IPS-15b (cell line): ENCODE measurements around the gene GRIP2.

ENCODE experiments used
- H3K27me3 ChIP-seq: one replicate; pipeline ENCODE4 v1.6.1; 2013; ENCODE audit warnings: low read length; ENCODE audit not compliant: control insufficient read depth, insufficient read depth
- H3K36me3 ChIP-seq: one replicate; pipeline ENCODE4 v1.6.1; 2013; ENCODE audit warnings: low read length; ENCODE audit not compliant: control insufficient read depth, insufficient read depth
- H3K4me1 ChIP-seq: one replicate; pipeline ENCODE4 v1.6.1; 2013; ENCODE audit warnings: mild to moderate bottlenecking, low read length; ENCODE audit not compliant: control insufficient read depth, insufficient read depth
- H3K4me3 ChIP-seq: one replicate; pipeline ENCODE4 v1.5.1; 2013; ENCODE audit warnings: low read depth, low read length
- H3K9ac ChIP-seq: one replicate; pipeline ENCODE4 v1.6.1; 2013; ENCODE audit warnings: low read depth, mild to moderate bottlenecking, low read length
- H3K9me3 ChIP-seq: one replicate; pipeline ENCODE4 v1.6.1; 2013; ENCODE audit warnings: mild to moderate bottlenecking, low read length; ENCODE audit not compliant: control insufficient read depth, insufficient read depth

GRIP2 gene

DNA sequence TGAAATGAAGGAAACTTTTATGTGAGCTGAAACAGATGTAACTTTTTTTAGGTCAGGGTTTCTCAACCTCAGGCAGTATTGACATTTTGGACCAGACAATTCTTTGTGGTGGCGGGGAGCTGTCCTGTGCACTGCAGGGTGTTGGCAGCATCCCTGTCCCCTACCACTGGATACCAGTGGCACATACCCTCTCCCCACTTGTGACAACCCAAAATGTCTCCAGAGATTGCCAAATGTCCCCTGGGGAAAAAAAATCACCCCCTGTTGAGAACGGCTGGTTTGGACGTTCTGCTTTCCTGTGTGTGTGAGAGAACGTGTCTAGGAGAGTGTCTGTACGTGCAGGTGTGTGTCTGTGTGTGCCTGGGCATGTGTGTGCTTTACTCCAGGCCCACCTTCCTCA, 30.7 kb upstream of the GRIP2 start:
- H3K9ac ChIP-seq = no peak overlapping the region
- peaks cover 2% of the 10 kb centered on the region for H3K4me1 ChIP-seq
- H3K36me3 ChIP-seq = no peaks in the 10 kb centered on the region
- H3K4me3 ChIP-seq = no peak overlapping the region
- no peaks in the 10 kb centered on the region for H3K27me3 ChIP-seq
- no peaks in the 10 kb centered on the region for H3K9me3 ChIP-seq

DNA sequence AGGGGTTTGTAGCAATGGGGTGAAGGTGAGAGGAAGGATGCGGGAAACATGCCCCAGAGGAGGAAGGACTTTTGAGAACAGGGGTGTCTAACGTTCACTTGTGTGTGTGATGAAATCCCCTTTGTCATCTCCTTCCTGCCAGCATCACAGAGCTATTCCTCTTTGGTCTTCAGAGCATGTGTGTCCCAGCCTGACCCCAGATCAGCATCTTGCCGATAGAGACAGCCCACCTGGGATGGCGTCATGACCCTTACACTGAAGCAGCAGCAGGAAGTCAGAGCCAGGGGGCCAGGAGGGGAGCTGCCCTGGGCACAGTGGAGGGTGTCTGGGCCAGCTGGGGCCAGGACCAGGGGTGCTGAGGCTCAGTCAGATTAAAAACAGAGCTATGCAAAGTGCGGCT, 29.9 kb upstream of the GRIP2 start:
- Histone ChIP-seq H3K36me3 (no peaks in the 10 kb centered on the region), H3K4me3 (no peak overlapping the region), H3K4me1 (peaks cover 2% of the 10 kb centered on the region), H3K27me3 (no peaks in the 10 kb centered on the region), H3K9ac (no peak overlapping the region), H3K9me3 (no peaks in the 10 kb centered on the region)

DNA sequence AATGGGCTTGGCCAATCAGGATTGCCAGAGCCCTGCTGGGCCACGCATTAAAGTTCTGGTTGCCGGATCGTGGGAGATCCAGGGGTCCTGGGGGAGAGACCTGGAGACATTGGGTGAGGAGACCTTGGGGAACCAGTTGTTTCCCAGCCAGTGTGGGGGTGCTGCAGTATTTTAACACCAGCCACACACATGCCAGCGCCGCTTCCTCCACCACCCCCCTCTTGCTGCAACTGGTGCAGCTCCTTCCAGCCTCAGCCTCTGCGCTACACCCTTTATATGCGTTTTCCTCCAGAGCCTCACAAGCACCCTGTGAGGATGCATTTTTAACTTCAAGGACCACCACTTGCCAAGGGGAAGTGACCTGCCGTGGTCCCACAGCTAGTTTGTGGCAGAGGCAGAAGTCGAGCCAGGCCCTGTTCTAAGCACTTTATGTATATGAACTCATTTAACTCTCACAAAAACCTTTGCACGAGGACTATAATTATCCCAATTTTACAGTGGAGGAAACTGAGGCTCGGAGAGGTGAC, 29.4 kb upstream of the GRIP2 start:
- Histone ChIP-seq H3K36me3 (no peaks in the 10 kb centered on the region), H3K4me1 (peaks cover 3% of the 10 kb centered on the region), H3K9ac (no peak overlapping the region), H3K27me3 (no peaks in the 10 kb centered on the region), H3K9me3 (no peaks in the 10 kb centered on the region), H3K4me3 (no peak overlapping the region)

DNA sequence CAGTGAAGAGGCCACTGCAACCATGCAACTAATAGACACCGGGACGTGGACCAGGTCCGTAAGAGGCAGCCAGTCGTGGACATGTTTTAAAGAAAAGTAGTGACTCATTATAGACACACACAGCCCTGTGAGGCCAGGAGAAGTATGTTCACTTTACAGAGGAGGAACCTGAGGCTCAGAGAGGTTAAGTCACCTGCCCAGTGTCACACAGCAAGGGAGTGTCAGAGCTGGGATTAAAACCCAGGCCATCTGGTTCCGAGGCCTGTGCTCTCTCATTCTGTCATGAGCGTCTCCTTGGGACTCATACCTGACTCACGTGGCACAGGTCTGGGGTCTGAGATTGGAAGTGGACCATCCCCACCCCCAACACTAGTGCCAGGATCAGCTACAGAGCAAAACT, 28.1 kb upstream of the GRIP2 start:
- H3K36me3 ChIP-seq = no peaks in the 10 kb centered on the region

DNA sequence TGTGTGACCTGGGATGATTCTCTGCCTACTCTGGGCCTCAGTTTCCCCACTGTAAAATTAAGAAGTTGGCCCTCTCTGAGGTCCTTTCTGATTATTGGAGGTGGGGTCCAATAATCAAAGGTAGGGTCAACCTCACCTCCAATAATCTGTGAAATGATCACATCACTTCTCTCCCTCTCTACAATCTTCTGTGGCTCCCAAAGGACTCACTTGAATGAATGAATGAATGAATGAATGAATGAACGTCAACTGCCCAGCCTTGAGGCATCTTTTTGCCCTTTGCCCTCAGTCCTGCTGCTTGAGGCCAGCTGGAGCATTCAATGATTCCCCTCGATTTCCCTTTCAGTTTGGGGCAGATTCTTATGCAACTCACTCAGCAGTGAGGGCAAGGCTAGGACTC, 26.7 kb upstream of the GRIP2 start:
- Histone ChIP-seq H3K36me3 (no peaks in the 10 kb centered on the region), H3K9ac (no peak overlapping the region), H3K27me3 (no peaks in the 10 kb centered on the region), H3K4me3 (no peak overlapping the region), H3K9me3 (no peaks in the 10 kb centered on the region), H3K4me1 (peaks cover 5% of the 10 kb centered on the region)

More for the DNA sequence above, 28.1 kb upstream of the GRIP2 start:
- Histone ChIP-seq H3K27me3 (no peaks in the 10 kb centered on the region), H3K9ac (no peak overlapping the region), H3K9me3 (no peaks in the 10 kb centered on the region), H3K4me3 (no peak overlapping the region), H3K4me1 (peaks cover 5% of the 10 kb centered on the region)

DNA sequence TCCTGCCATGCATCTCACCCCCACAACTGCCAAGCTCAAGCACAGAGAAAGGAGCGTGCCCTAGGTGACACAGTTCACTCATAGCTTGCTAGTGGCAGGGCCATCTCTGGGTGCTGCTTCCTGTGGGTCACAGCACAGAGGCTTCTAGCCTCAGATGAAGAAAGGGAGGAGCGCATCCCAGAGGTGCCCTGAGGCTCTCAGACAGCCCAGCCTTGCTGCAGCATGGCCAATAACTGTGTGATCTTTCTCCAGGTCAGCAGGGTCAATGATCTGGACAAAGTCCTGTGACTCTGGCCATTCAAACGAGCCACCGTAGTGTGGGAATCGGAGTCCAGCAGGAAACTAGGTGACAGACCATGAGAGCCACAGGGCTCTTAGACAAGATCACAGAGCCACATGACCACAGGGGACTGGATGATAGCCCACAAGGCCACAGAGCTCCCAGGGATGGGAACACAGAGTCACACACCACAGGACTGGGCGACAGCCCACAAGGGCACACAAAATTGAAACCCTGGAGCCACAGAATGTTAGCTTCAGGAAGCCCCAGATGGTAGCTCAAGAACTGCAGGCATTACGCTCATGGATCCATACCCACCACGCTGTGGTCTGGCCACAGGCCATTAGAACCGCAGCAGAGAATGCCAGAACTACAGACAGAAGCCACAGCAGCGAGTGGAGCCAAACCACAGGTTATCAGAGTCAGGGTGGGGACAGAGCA, 25.9 kb upstream of the GRIP2 start:
- Histone ChIP-seq H3K27me3 (no peaks in the 10 kb centered on the region), H3K4me3 (no peak overlapping the region), H3K9ac (no peak overlapping the region), H3K4me1 (peaks cover 5% of the 10 kb centered on the region), H3K9me3 (no peaks in the 10 kb centered on the region), H3K36me3 (no peaks in the 10 kb centered on the region)

DNA sequence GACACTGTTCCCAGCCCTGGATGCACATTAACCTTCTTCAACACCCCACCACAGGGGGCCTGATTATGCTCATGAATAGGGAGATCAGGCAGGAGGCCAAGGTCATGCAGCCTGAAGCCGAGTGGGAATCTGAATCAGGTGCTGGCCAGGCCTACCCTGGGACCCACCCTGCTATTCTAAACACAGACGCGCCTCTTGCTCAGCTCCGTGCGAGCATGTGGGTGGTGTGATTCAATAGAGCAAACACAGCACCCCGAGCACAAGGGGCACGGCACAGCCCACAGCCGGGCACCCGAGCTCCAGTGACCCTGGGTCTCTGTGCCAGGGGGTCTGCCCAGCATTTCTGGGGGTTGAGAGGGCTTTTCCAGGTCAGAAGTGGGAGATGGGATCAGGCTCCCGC, 24.6 kb upstream of the GRIP2 start:
- Histone ChIP-seq H3K4me3 (no peak overlapping the region), H3K4me1 (peaks cover 5% of the 10 kb centered on the region), H3K9me3 (no peaks in the 10 kb centered on the region), H3K27me3 (no peaks in the 10 kb centered on the region), H3K36me3 (no peaks in the 10 kb centered on the region), H3K9ac (peak overlapping the region; percentile 24)

DNA sequence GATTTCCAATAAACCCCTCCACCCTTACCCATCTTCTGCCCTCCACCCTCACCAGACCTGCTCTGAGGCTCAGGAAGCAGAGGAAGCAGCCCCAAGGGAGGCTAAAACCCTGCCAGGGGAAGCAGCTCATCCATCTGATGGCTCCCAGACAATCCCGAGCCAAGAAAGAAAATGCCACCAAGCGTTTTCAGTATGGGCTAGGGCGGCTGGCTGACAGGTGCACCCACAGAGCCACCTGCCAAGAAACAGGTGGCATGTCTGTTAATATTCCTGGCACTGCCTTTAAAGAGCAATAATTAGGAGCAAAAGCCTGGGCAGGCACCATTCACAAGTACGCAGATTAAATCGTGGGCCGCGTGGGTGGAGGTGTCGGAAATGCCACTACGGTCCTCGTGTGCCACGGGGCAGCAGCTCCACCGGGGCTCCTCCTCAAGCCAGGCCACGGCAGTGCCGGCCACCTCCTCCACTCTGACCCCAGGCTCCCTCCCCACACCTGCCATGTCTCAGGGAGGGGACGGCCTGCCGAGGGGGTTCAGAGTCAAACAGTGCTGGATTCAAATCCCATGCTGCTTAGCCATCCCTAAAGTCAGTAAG, 23.9 kb upstream of the GRIP2 start:
- Histone ChIP-seq H3K4me3 (no peak overlapping the region), H3K9ac (no peak overlapping the region), H3K4me1 (peaks cover 4% of the 10 kb centered on the region), H3K9me3 (no peaks in the 10 kb centered on the region), H3K36me3 (no peaks in the 10 kb centered on the region), H3K27me3 (no peaks in the 10 kb centered on the region)

DNA sequence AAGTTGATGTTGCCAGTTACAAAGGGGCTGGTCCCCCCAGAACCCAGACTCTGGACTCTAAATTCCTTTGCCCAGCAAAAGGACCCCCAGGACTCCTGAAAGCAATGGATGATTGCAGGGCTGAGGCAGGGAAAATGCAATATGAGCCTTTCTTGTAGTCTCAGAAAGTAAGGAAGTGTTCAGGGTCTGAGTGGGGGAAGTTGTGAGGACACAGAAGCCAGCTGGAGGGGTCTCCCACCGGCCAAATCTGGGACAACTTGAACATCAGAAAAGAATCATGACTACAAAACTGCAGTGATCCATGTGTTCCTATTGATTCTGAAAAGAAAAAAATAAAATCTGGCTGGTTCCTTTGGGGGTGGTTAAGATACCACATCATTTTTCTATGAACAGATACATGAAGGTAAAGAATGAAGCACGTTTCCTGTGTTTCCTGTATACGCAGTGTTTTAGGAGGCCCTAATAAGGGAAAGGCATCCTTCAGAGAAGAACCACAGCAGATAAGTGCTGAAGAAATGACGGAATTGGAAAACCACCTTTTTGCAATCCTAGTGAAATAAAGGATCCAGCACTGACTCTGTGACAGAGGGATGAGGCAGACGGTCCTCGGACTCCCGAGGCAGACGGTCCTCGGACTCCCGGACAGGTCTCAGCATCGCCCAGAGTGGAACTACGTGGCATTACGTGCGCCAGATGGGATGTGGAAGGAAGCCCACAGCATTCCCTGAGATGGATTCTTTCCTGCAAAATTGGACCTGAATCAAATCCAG, 22.2 kb upstream of the GRIP2 start:
- Histone ChIP-seq H3K27me3 (no peaks in the 10 kb centered on the region), H3K36me3 (no peaks in the 10 kb centered on the region), H3K4me1 (peaks cover 4% of the 10 kb centered on the region), H3K9ac (no peak overlapping the region), H3K4me3 (no peak overlapping the region), H3K9me3 (no peaks in the 10 kb centered on the region)

DNA sequence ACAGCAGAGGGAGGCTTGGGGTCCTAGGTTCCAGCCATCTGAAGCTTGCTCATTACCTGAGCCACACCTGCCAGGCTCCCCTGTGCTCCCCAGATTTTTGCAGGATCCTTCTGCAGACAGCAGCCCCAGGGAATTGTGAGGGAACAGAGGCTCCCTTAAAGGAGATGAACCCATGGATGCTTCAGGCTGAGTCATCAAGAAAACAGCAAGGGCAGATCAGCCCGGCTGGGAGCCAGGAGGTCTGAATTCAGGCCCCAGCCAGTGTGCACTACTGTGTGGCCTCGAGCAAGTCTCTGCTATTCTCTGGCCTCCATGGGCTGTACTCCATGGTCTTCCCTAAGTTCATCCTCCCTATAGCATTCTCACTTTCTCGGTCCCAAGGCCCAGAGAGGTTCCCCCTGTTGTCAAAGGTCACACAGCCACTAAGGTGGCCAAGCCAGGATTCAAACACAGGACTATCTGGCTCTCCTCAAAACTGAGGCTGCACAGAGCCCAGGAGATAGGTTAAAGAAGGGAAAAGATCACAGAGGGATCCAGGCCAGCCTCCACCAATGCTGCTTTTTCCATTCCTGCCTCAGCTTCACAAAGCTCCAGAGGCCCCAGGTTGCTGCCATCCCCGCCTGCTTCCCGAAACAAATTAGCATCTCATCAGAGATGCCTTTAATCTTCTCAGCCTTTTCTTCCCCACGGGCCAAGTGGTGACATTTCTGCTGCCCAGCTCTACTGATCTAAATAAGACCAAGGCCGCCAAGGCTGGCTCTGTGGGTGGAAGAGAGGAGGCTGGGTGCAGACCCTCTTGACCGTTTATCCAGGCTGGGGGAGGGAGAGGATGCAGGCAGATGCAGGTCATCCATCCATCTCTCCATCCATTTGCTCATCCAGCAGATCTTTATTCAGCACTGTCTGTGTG, 21.2 kb upstream of the GRIP2 start:
- H3K36me3 ChIP-seq = no peaks in the 10 kb centered on the region
- no peak overlapping the region for H3K9ac ChIP-seq
- H3K4me3 ChIP-seq = no peak overlapping the region
- peaks cover 5% of the 10 kb centered on the region for H3K4me1 ChIP-seq
- H3K9me3 ChIP-seq = no peaks in the 10 kb centered on the region
- H3K27me3 ChIP-seq = no peaks in the 10 kb centered on the region

DNA sequence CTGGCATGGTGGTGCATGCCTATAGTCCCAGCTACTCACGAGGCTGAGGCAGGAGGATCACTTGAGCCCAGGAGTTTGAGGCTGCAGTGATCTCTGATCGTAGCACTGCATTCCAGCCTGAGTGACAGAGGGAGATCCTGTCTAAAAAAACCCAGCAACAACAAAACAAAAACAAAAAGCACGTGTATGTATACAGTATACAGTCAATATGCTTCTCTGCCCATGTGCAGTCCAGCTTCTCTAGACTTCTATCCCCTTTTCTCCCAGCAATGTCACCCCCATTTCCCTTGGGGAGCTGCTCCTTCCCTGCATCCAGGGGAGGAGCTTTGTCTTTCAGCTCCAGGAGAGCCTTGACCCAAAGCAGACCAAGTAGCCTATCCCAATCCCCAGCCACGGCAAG, 20.0 kb upstream of the GRIP2 start:
- Histone ChIP-seq H3K4me3 (no peak overlapping the region), H3K4me1 (peaks cover 11% of the 10 kb centered on the region), H3K36me3 (no peaks in the 10 kb centered on the region), H3K9me3 (no peaks in the 10 kb centered on the region), H3K9ac (no peak overlapping the region), H3K27me3 (no peaks in the 10 kb centered on the region)
